GM23338 (cell line): ENCODE measurements around the gene TMUB1. TPM values are rescaled to one million over a fixed set of nuclear protein-coding genes. Genes with fewer than 3 reads are reported as not detected.

Experiments used
- ATAC-seq: fragments of 200-7000 bp; cut with Tn5 transposase; 3 replicates; pipeline ENCODE4 v1.9.1; 2020
- DNase-seq: peaks from one replicate; pipeline ENCODE4 v3.0.0-alpha.2; 2015; ENCODE audit warnings: low spot score
- H2AFZ ChIP-seq: fragments of 200-600 bp; sonication (generic); 2 replicates; pipeline ENCODE4 v1.8.0; 2016; ENCODE audit warnings: antibody characterized with exemption, mild to moderate bottlenecking, moderate library complexity
- H3F3A ChIP-seq: fragments of 200-600 bp; sonication (generic); replicated peaks from 2 replicates; pipeline ENCODE4 v1.8.0; 2017; ENCODE audit warnings: antibody characterized with exemption, mixed run types, low read depth
- H3K27ac ChIP-seq: fragments of 200-600 bp; sonication (generic); 2 replicates; pipeline ENCODE4 v1.6.1; 2016; ENCODE audit warnings: low read depth
- H3K27me3 ChIP-seq: fragments of 200-600 bp; sonication (generic); 2 replicates; pipeline ENCODE4 v1.8.0; 2016; ENCODE audit warnings: mild to moderate bottlenecking, mixed run types, moderate library complexity; ENCODE audit not compliant: insufficient read depth
- H3K36me3 ChIP-seq: fragments of 200-600 bp; sonication (generic); 2 replicates; pipeline ENCODE4 v1.8.0; 2016; ENCODE audit warnings: mild to moderate bottlenecking; ENCODE audit not compliant: insufficient read depth
- H3K4me1 ChIP-seq: fragments of 200-600 bp; sonication (generic); 2 replicates; pipeline ENCODE4 v1.8.0; 2016; ENCODE audit warnings: mild to moderate bottlenecking, moderate library complexity; ENCODE audit not compliant: insufficient read depth
- H3K4me2 ChIP-seq: fragments of 200-600 bp; sonication (generic); 2 replicates; pipeline ENCODE4 v1.7.1; 2017; ENCODE audit warnings: mixed run types
- H3K4me3 ChIP-seq: fragments of 200-600 bp; sonication (generic); 2 replicates; pipeline ENCODE4 v1.6.1; 2016; ENCODE audit warnings: mixed run types
- H3K79me2 ChIP-seq: fragments of 200-600 bp; sonication (generic); replicated peaks from 2 replicates; pipeline ENCODE4 v1.8.0; 2017; ENCODE audit warnings: mild to moderate bottlenecking; ENCODE audit not compliant: insufficient read depth
- H3K9me2 ChIP-seq: fragments of 200-600 bp; sonication (generic); 2 replicates; pipeline ENCODE4 v1.8.0; 2017; ENCODE audit not compliant: insufficient read depth
- H4K20me1 ChIP-seq: fragments of 200-600 bp; sonication (generic); replicated peaks from 2 replicates; pipeline ENCODE4 v1.8.0; 2017; ENCODE audit warnings: mild to moderate bottlenecking; ENCODE audit not compliant: insufficient read depth
- H3K27ac Mint-ChIP-seq: 2 replicates; pipeline ENCODE4 v1.8.0; 2020; ENCODE audit warnings: inconsistent platforms, mild to moderate bottlenecking, moderate library complexity, mixed read lengths
- H3K27me3 Mint-ChIP-seq: 3 replicates; pipeline ENCODE4 v1.8.0; 2022; ENCODE audit warnings: low read depth, mild to moderate bottlenecking, moderate library complexity, mixed read lengths, inconsistent platforms; ENCODE audit not compliant: insufficient read depth, poor library complexity
- H3K36me3 Mint-ChIP-seq: 3 replicates; pipeline ENCODE4 v1.8.0; 2021; ENCODE audit warnings: low read depth, mild to moderate bottlenecking, inconsistent platforms, moderate library complexity, mixed read lengths
- H3K4me1 Mint-ChIP-seq: 3 replicates; pipeline ENCODE4 v1.8.0; 2020; ENCODE audit warnings: mild to moderate bottlenecking, inconsistent platforms, mixed read lengths
- H3K4me3 Mint-ChIP-seq: 3 replicates; pipeline ENCODE4 v1.8.0; 2021; ENCODE audit warnings: moderate library complexity, mild to moderate bottlenecking, inconsistent platforms, mixed read lengths
- H3K9me3 Mint-ChIP-seq: 3 replicates; pipeline ENCODE4 v1.8.0; 2020; ENCODE audit warnings: moderate library complexity, mild to moderate bottlenecking, inconsistent platforms, mixed read lengths
- CREB1 ChIP-seq: fragments of 250-450 bp; sonication (Bioruptor Pico); IDR thresholded peaks from 2 replicates; pipeline ENCODE4 v1.5.0; 2020; ENCODE audit warnings: low read depth, mild to moderate bottlenecking, moderate library complexity
- EZH2 ChIP-seq: fragments of 200-600 bp; sonication (generic); IDR thresholded peaks from one replicate; pipeline ENCODE4 v1.8.0; 2017; ENCODE audit warnings: antibody characterized with exemption, mild to moderate bottlenecking, low read depth; ENCODE audit not compliant: unreplicated experiment
- POLR2AphosphoS5 ChIP-seq: IDR thresholded peaks from 2 replicates; pipeline ENCODE4 v1.6.1; 2016; ENCODE audit warnings: antibody characterized with exemption, low read depth
- REST ChIP-seq: IDR thresholded peaks from one replicate; pipeline ENCODE4 v1.6.1; 2018; ENCODE audit warnings: antibody characterized with exemption; ENCODE audit not compliant: unreplicated experiment
- STAT1 ChIP-seq: IDR thresholded peaks from one replicate; pipeline ENCODE4 v1.6.1; 2016; ENCODE audit warnings: antibody characterized with exemption; ENCODE audit not compliant: unreplicated experiment
- ZNF331 ChIP-seq: fragments of 250-450 bp; sonication (Bioruptor Pico); IDR thresholded peaks from 2 replicates; pipeline ENCODE4 v1.5.0; 2020; ENCODE audit warnings: low read depth, mild to moderate bottlenecking, moderate library complexity
- polyA plus RNA-seq: library from polyadenylated mRNA; unstranded; fragments of >200 nt; fragmentation: Nextera tagmentation; extraction: Ambion mirVana; gene quantifications from 2 replicates; pipeline ENCODE4 v1.2.1, GENCODE V29; 2016
- total RNA-seq: library from RNA; depleted of rRNA; stranded (reverse); fragments of >200 nt; shearing (Covaris generic); gene quantifications from 2 replicates; pipeline ENCODE4 v1.2.3, GENCODE V29; 2014
- TF ChIP-seq, protein P1 (sequence below): fragments of 250-450 bp; sonication (Bioruptor Pico); IDR thresholded peaks from 2 replicates; pipeline ENCODE4 v1.5.0; 2020; ENCODE audit warnings: mild to moderate bottlenecking, moderate library complexity

The TMUB1 gene
- total and polyA plus RNA-seq, 2 experiments from 2014 or later, result 47.6 to 61.1 TPM

DNA sequence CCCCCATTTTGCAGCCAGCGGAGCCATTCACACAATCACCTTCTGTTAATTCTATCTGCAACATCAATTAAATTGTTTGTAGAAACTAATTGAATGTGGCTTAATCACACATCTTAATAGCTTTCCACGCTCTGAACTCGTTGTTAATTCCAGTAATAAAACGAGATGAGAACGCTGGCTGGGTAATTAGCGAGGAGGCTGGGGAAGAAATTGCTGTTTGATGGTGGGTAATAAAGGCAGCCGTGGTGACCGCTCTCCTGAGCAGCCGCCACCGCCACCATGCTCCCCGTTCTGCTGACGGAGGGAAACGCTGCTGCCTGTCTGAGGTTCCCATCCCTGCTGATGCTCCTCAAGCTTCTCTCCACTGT, 47.9 kb upstream of the TMUB1 start (continued):
- TF ChIP-seq, protein P1, sequence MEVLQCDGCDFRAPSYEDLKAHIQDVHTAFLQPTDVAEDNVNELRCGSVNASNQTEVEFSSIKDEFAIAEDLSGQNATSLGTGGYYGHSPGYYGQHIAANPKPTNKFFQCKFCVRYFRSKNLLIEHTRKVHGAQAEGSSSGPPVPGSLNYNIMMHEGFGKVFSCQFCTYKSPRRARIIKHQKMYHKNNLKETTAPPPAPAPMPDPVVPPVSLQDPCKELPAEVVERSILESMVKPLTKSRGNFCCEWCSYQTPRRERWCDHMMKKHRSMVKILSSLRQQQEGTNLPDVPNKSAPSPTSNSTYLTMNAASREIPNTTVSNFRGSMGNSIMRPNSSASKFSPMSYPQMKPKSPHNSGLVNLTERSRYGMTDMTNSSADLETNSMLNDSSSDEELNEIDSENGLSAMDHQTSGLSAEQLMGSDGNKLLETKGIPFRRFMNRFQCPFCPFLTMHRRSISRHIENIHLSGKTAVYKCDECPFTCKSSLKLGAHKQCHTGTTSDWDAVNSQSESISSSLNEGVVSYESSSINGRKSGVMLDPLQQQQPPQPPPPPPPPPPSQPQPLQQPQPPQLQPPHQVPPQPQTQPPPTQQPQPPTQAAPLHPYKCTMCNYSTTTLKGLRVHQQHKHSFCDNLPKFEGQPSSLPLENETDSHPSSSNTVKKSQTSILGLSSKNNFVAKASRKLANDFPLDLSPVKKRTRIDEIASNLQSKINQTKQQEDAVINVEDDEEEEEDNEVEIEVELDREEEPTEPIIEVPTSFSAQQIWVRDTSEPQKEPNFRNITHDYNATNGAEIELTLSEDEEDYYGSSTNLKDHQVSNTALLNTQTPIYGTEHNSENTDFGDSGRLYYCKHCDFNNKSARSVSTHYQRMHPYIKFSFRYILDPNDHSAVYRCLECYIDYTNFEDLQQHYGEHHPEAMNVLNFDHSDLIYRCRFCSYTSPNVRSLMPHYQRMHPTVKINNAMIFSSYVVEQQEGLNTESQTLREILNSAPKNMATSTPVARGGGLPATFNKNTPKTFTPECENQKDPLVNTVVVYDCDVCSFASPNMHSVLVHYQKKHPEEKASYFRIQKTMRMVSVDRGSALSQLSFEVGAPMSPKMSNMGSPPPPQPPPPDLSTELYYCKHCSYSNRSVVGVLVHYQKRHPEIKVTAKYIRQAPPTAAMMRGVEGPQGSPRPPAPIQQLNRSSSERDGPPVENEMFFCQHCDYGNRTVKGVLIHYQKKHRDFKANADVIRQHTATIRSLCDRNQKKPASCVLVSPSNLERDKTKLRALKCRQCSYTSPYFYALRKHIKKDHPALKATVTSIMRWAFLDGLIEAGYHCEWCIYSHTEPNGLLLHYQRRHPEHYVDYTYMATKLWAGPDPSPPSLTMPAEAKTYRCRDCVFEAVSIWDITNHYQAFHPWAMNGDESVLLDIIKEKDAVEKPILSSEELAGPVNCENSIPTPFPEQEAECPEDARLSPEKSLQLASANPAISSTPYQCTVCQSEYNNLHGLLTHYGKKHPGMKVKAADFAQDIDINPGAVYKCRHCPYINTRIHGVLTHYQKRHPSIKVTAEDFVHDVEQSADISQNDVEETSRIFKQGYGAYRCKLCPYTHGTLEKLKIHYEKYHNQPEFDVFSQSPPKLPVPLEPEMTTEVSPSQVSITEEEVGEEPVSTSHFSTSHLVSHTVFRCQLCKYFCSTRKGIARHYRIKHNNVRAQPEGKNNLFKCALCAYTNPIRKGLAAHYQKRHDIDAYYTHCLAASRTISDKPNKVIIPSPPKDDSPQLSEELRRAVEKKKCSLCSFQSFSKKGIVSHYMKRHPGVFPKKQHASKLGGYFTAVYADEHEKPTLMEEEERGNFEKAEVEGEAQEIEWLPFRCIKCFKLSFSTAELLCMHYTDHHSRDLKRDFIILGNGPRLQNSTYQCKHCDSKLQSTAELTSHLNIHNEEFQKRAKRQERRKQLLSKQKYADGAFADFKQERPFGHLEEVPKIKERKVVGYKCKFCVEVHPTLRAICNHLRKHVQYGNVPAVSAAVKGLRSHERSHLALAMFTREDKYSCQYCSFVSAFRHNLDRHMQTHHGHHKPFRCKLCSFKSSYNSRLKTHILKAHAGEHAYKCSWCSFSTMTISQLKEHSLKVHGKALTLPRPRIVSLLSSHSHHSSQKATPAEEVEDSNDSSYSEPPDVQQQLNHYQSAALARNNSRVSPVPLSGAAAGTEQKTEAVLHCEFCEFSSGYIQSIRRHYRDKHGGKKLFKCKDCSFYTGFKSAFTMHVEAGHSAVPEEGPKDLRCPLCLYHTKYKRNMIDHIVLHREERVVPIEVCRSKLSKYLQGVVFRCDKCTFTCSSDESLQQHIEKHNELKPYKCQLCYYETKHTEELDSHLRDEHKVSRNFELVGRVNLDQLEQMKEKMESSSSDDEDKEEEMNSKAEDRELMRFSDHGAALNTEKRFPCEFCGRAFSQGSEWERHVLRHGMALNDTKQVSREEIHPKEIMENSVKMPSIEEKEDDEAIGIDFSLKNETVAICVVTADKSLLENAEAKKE (CRISPR knock-in tag), result no peak
- TF ChIP-seq POLR2AphosphoS5 (no peak), STAT1 (no peak), ZNF331 (CRISPR knock-in tag) (no peak)

GRCh38 chr7:151130741-151131157, 47.5 kb upstream of the TMUB1 start:
- Histone ChIP-seq H3K79me2 (no peaks in the 10 kb centered on the region), H3K27me3 (peaks cover 10% of the 10 kb centered on the region), H3K36me3 (no peaks in the 10 kb centered on the region), H3K9me2 (no peaks in the 10 kb centered on the region), H3K27ac (no peak overlapping the region), H3K4me2 (no peak overlapping the region), H3K4me3 (no peak overlapping the region), H3F3A (0 out of 2 replicates have a peak, but pooled peaks cover 5% of the 10 kb centered on the region), H2AFZ (no peak overlapping the region), H3K4me1 (peaks cover 5% of the 10 kb centered on the region), H4K20me1 (peaks cover 11% of the 10 kb centered on the region)
- Mint-ChIP-seq H3K27ac (no peak overlapping the region), H3K27me3 (peaks cover 27% of the 10 kb centered on the region), H3K9me3 (no peaks in the 10 kb centered on the region), H3K4me3 (no peak overlapping the region), H3K36me3 (peaks cover 24% of the 10 kb centered on the region), H3K4me1 (peaks cover 10% of the 10 kb centered on the region)
- DNase-seq (no peak), ATAC-seq (no peak)
- no peak for TF ChIP-seq EZH2
- TF ChIP-seq CREB1 (CRISPR knock-in tag), result no peak
- TF ChIP-seq REST, result no peak
- TF ChIP-seq POLR2AphosphoS5, result no peak
